GM12878 (cell line): Measurements from ENCODE around the gene METTL4. TPM values are rescaled to one million over a fixed set of nuclear protein-coding genes. Genes with fewer than 3 reads are reported as not detected.

Source experiments
- ATAC-seq: fragments of 200-7000 bp; cut with Tn5 transposase; 3 replicates; pipeline ENCODE4 v1.9.1; 2020; ENCODE audit warnings: mild to moderate bottlenecking, moderate library complexity
- BruUV-seq: library from RNA; stranded (reverse); fragments of 400-500 nt; replicated peaks from 2 replicates; lab custom pipeline; 2021; lab: Mats Ljungman, UMichigan
- CTCF ChIA-PET: fragments of 300-600 bp; sonication (Branson Sonifier 250); formaldehyde crosslinking; extraction: SDS; loops from one replicate; lab custom pipeline; 2021; ENCODE audit warnings: inconsistent platforms; lab: Yijun Ruan, JAX
- POLR2A ChIA-PET: fragments of 350-600 bp; formaldehyde crosslinking; extraction: SDS; loops from one replicate; lab custom pipeline; 2021; ENCODE audit warnings: inconsistent platforms; lab: Charles Lee
- RAD21 ChIA-PET: fragments of 300-600 bp; sonication (Branson Sonifier 250); formaldehyde crosslinking; loops from one replicate; lab custom pipeline; 2023; ENCODE audit warnings: antibody characterized with exemption; ENCODE audit not compliant: unreplicated experiment; lab: Charles Lee
- SMC1A ChIA-PET: fragments of 300-600 bp; sonication (Branson Sonifier 250); formaldehyde crosslinking; loops from one replicate; lab custom pipeline; 2023; ENCODE audit not compliant: unreplicated experiment, uncharacterized antibody; lab: Charles Lee
- DNase-seq: peaks from one replicate; pipeline ENCODE4 v3.0.0-alpha.2; 2011; ENCODE audit warnings: low read depth, low spot score
- FAIRE-seq: peaks from 3 replicates; lab custom pipeline; 2011; peaks lifted over from hg19 to GRCh38; lab: Jason Lieb, UNC
- H2AFZ ChIP-seq: 2 replicates; pipeline ENCODE4 v1.6.0; 2011; ENCODE audit warnings: low read depth, low read length, control low read depth; ENCODE audit not compliant: control insufficient read depth
- H3K27ac ChIP-seq: 2 replicates; pipeline ENCODE4 v1.5.1; 2011; ENCODE audit warnings: control low read depth; ENCODE audit not compliant: control insufficient read depth, insufficient read depth
- H3K27me3 ChIP-seq, 2 experiments: replicated peaks in 1 of 2; 2 replicates each; pipeline versions ENCODE4 v1.6.0 to v1.6.1; 2011; ENCODE audit warnings: low read length in 1 of 2; ENCODE audit not compliant: control insufficient read depth in 2 of 2, insufficient read depth in 2 of 2
- H3K36me3 ChIP-seq, 2 experiments: 2 replicates each; pipeline ENCODE4 v1.5.1; 2011; ENCODE audit warnings: low read length in 1 of 2; ENCODE audit not compliant: control insufficient read depth in 2 of 2, insufficient read depth in 2 of 2
- H3K4me1 ChIP-seq: 2 replicates; pipeline ENCODE4 v1.6.1; 2011; ENCODE audit warnings: mild to moderate bottlenecking, low read length, moderate library complexity, mixed read lengths; ENCODE audit not compliant: control insufficient read depth, insufficient read depth
- H3K4me2 ChIP-seq: 2 replicates; pipeline ENCODE4 v1.6.0; 2011; ENCODE audit warnings: control low read depth; ENCODE audit not compliant: control insufficient read depth, insufficient read depth
- H3K4me3 ChIP-seq: fragments of 200-600 bp; sonication (generic); 2 replicates; pipeline ENCODE4 v1.5.1; 2016
- H3K79me2 ChIP-seq: 2 replicates; pipeline ENCODE4 v1.6.0; 2011; ENCODE audit warnings: low read length; ENCODE audit not compliant: control insufficient read depth, insufficient read depth
- H3K9ac ChIP-seq: 2 replicates; pipeline ENCODE4 v1.8.0; 2011; ENCODE audit warnings: low read length, control low read depth, mixed read lengths; ENCODE audit not compliant: control insufficient read depth, insufficient read depth
- H3K9me3 ChIP-seq: replicated peaks from 3 replicates; pipeline ENCODE4 v1.5.1; 2011; ENCODE audit warnings: mild to moderate bottlenecking, low read length; ENCODE audit not compliant: control insufficient read depth, insufficient read depth
- H4K20me1 ChIP-seq: 2 replicates; pipeline ENCODE4 v1.6.0; 2011; ENCODE audit not compliant: control insufficient read depth, insufficient read depth
- BHLHE40 ChIP-seq, 2 experiments: fragments of 450-650 bp in 1 of 2; IDR thresholded peaks; 2 replicates each; pipeline ENCODE4 v1.6.1; 2011 to 2017; ENCODE audit warnings: low read depth in 2 of 2, borderline replicate concordance in 1 of 2, improper control_type of control experiment in 1 of 2, low read length in 1 of 2, mild to moderate bottlenecking in 1 of 2
- FOXM1 ChIP-seq: IDR thresholded peaks from 2 replicates; pipeline ENCODE4 v1.6.1; 2012; ENCODE audit warnings: low read depth, mild to moderate bottlenecking, inconsistent platforms, low read length, moderate library complexity
- HCFC1 ChIP-seq: fragments of 150-350 bp; IDR thresholded peaks from 2 replicates; pipeline ENCODE4 v1.6.1; 2014; ENCODE audit warnings: low read length
- JUND ChIP-seq: IDR thresholded peaks from 2 replicates; pipeline ENCODE4 v1.6.1; 2012; ENCODE audit warnings: low read depth, mild to moderate bottlenecking, low read length, improper control_type of control experiment, moderate library complexity
- LARP7 ChIP-seq: fragments of 450-650 bp; IDR thresholded peaks from 2 replicates; pipeline ENCODE4 v1.6.1; 2017; ENCODE audit warnings: mild to moderate bottlenecking
- MEF2B ChIP-seq: fragments of 450-650 bp; IDR thresholded peaks from 2 replicates; pipeline ENCODE4 v1.6.1; 2018; ENCODE audit warnings: mild to moderate bottlenecking, moderate library complexity; ENCODE audit not compliant: partially characterized antibody, poor library complexity, severe bottlenecking
- RUNX3 ChIP-seq: IDR thresholded peaks from 2 replicates; pipeline ENCODE4 v1.6.1; 2012; ENCODE audit warnings: low read length, inconsistent platforms
- TARDBP ChIP-seq: IDR thresholded peaks from 2 replicates; pipeline ENCODE4 v1.6.1; 2016; ENCODE audit warnings: borderline replicate concordance
- YY1 ChIP-seq: IDR thresholded peaks from 2 replicates; pipeline ENCODE4 v1.6.1; 2011; ENCODE audit warnings: low read depth, mild to moderate bottlenecking, low read length
- ZNF217 ChIP-seq: fragments of 450-650 bp; IDR thresholded peaks from 2 replicates; pipeline ENCODE4 v1.6.1; 2017; ENCODE audit warnings: antibody characterized with exemption, mild to moderate bottlenecking
- WGBS: methylation state at CpG from one replicate; pipeline ENCODE4 v1.1.6; 2016; ENCODE audit warnings: low lambda C conversion rate; ENCODE audit not compliant: insufficient replicate concordance, insufficient coverage; ENCODE audit errors: missing lambda C conversion rate; 5-methylcytosine and 5-hydroxymethylcytosine counted together
- in situ Hi-C: fragments of 300-500 bp; cut with MboI; formaldehyde crosslinking; loops from 9 replicates; pipeline ENCODE4 v1.14.3; 2018; ENCODE audit warnings: mixed read lengths
- intact Hi-C: fragments of 100-400 bp; cut with micrococcal nuclease; formaldehyde crosslinking; loops from one replicate; pipeline ENCODE4 v1.14.2; 2022; ENCODE audit not compliant: unreplicated experiment
- polyA plus RNA-seq, 11 experiments: library from polyadenylated mRNA; depleted of rRNA in 4 of 11; unstranded in 6 of 11; stranded (reverse) in 5 of 11; fragments of >200 nt; fragmentation: Nextera tagmentation in 4 of 11; fragmentation: Illumina TruSeq in 1 of 11; extraction: Ambion mirVana in 4 of 11; extraction: Trizol in 1 of 11; gene quantifications; 1 replicate in 1 of 11; 2 replicates in 10 of 11; pipeline versions ENCODE4 v1.2.1 to v1.2.3, GENCODE V29; 2011 to 2016; ENCODE audit warnings: inconsistent platforms in 2 of 11, missing spikeins in 2 of 11, low read depth in 1 of 11
- total RNA-seq, 4 experiments: library from RNA; depleted of rRNA in 3 of 4; stranded (reverse); fragments of >200 nt in 3 of 4; fragmentation: Illumina TruSeq in 1 of 4; extraction: Trizol in 1 of 4; gene quantifications; 2 replicates each; pipeline versions ENCODE4 v1.2.1 to v1.2.3, GENCODE V29; 2013 to 2021
- TF ChIP-seq, protein P1 (sequence below): fragments of 450-650 bp; IDR thresholded peaks from 2 replicates; pipeline ENCODE4 v1.6.1; 2017; ENCODE audit warnings: mild to moderate bottlenecking, moderate library complexity
- TF ChIP-seq, protein P2 (sequence below): fragments of 450-650 bp; IDR thresholded peaks from 2 replicates; pipeline ENCODE4 v1.6.1; 2016; ENCODE audit warnings: mild to moderate bottlenecking
- TF ChIP-seq, protein P3 (sequence below): IDR thresholded peaks from 2 replicates; pipeline ENCODE4 v1.6.1; 2012; ENCODE audit warnings: improper control_type of control experiment, low read depth, low read length; ENCODE audit not compliant: insufficient replicate concordance

METTL4 gene
- total and polyA plus RNA-seq, 10 of the 15 experiments (the other 5 are each of a cell fraction or from before 2014, with no cell fraction given) = 4.9 to 15.2 (median 12.3) TPM

DNA sequence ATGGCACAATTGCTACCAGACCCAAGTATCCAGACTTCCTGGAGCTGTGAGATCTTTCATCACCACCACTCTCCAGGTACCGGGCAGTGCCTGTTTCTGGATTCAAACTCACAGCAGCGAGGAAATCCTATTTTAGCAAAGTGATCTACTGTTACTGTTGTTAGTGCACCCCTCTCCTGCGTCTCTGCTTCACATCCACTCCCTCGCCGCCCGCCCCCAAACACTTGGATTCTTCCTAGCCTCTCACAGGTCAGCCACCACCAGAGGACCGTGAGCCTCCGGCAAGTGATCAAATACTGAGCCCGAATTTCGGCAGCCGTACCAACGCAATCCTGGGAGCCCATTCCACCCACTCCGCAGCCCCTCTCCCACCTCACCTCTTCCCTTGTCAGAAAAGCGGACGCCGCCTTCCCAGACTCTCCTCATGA lies 519 bp downstream of the METTL4 start:
- H3K9ac ChIP-seq = peak overlapping the region; percentile 97
- FAIRE-seq (no peak), DNase-seq (peak; percentile 20), ATAC-seq (peak; percentile 76)
- in situ Hi-C loops = no loop called here
- POLR2A ChIA-PET = interaction anchor here (0.9 to 2.0 kb wide), 3 partner anchors 66 to 89 kb away, joined by 3 to 10 read pairs (median 4); partner anchors contain the start of gene SMCHD1
- H3K79me2 ChIP-seq = peaks cover 67% of the 10 kb centered on the region
- RAD21 ChIA-PET = interaction anchor here (0.8 to 2.5 kb wide), 7 partner anchors 16 to 133 kb away, joined by 3 to 11 read pairs (median 3); no protein-coding TSS in a partner anchor
- H3K27me3 ChIP-seq = no peaks in the 10 kb centered on the region
- H3K27ac ChIP-seq = peak overlapping the region; percentile 100
- BruUV-seq = TSS peak; percentile 85
- peak overlapping the region; percentile 64 for H3K4me2 ChIP-seq
- intact Hi-C loops = loop anchor here (5.0 kb wide), 1 partner anchor 677 kb away; the partner anchor contains the start of gene MYL12A
- no peaks in the 10 kb centered on the region for H3K9me3 ChIP-seq
- H3K36me3 ChIP-seq = peaks cover 4 to 7% of the 10 kb centered on the region in 2 experiments; a peak in 3 of 4 replicates
- CTCF ChIA-PET = interaction anchor here (0.5 to 2.7 kb wide), 6 partner anchors 18 to 434 kb away, joined by 3 to 16 read pairs (median 4); no protein-coding TSS in a partner anchor
- H4K20me1 ChIP-seq = no peaks in the 10 kb centered on the region
- peak overlapping the region; percentile 100 for H2AFZ ChIP-seq
- H3K4me3 ChIP-seq = peak overlapping the region; percentile 82
- SMC1A ChIA-PET = interaction anchor here (1.1 to 1.9 kb wide), 6 partner anchors 17 to 110 kb away, joined by 3 to 7 read pairs (median 4); partner anchors contain the start of gene SMCHD1
- WGBS = under 1% methylated on average over 16 of the region's 16 CpGs
- peaks cover 5% of the 10 kb centered on the region for H3K4me1 ChIP-seq
- TF ChIP-seq YY1 (no peak), TARDBP (no peak), BHLHE40 (IDR thresholded peaks at IDR 0.05; ENCODE audit: borderline replicate concordance in 1 of 2, low read depth in 2 of 2, low read length in 1 of 2) (peak in 1 of 2 experiments; percentile 19; a peak in 1 of 4 replicates), MEF2B (no peak), HCFC1 (no peak), LARP7 (peak; percentile 13; the same call in 1 of the 2 replicates), RUNX3 (no peak), JUND (peak; percentile 31; the same call in 1 of the 2 replicates), FOXM1 (no peak), ZNF217 (no peak)
- TF ChIP-seq, protein P1, sequence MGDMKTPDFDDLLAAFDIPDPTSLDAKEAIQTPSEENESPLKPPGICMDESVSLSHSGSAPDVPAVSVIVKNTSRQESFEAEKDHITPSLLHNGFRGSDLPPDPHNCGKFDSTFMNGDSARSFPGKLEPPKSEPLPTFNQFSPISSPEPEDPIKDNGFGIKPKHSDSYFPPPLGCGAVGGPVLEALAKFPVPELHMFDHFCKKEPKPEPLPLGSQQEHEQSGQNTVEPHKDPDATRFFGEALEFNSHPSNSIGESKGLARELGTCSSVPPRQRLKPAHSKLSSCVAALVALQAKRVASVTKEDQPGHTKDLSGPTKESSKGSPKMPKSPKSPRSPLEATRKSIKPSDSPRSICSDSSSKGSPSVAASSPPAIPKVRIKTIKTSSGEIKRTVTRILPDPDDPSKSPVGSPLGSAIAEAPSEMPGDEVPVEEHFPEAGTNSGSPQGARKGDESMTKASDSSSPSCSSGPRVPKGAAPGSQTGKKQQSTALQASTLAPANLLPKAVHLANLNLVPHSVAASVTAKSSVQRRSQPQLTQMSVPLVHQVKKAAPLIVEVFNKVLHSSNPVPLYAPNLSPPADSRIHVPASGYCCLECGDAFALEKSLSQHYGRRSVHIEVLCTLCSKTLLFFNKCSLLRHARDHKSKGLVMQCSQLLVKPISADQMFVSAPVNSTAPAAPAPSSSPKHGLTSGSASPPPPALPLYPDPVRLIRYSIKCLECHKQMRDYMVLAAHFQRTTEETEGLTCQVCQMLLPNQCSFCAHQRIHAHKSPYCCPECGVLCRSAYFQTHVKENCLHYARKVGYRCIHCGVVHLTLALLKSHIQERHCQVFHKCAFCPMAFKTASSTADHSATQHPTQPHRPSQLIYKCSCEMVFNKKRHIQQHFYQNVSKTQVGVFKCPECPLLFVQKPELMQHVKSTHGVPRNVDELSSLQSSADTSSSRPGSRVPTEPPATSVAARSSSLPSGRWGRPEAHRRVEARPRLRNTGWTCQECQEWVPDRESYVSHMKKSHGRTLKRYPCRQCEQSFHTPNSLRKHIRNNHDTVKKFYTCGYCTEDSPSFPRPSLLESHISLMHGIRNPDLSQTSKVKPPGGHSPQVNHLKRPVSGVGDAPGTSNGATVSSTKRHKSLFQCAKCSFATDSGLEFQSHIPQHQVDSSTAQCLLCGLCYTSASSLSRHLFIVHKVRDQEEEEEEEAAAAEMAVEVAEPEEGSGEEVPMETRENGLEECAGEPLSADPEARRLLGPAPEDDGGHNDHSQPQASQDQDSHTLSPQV = no peak
- TF ChIP-seq, protein P2, sequence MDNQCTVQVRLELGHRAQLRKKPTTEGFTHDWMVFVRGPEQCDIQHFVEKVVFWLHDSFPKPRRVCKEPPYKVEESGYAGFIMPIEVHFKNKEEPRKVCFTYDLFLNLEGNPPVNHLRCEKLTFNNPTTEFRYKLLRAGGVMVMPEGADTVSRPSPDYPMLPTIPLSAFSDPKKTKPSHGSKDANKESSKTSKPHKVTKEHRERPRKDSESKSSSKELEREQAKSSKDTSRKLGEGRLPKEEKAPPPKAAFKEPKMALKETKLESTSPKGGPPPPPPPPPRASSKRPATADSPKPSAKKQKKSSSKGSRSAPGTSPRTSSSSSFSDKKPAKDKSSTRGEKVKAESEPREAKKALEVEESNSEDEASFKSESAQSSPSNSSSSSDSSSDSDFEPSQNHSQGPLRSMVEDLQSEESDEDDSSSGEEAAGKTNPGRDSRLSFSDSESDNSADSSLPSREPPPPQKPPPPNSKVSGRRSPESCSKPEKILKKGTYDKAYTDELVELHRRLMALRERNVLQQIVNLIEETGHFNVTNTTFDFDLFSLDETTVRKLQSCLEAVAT = no peak; the same call in 1 of the 2 replicates
- TF ChIP-seq, protein P3, sequence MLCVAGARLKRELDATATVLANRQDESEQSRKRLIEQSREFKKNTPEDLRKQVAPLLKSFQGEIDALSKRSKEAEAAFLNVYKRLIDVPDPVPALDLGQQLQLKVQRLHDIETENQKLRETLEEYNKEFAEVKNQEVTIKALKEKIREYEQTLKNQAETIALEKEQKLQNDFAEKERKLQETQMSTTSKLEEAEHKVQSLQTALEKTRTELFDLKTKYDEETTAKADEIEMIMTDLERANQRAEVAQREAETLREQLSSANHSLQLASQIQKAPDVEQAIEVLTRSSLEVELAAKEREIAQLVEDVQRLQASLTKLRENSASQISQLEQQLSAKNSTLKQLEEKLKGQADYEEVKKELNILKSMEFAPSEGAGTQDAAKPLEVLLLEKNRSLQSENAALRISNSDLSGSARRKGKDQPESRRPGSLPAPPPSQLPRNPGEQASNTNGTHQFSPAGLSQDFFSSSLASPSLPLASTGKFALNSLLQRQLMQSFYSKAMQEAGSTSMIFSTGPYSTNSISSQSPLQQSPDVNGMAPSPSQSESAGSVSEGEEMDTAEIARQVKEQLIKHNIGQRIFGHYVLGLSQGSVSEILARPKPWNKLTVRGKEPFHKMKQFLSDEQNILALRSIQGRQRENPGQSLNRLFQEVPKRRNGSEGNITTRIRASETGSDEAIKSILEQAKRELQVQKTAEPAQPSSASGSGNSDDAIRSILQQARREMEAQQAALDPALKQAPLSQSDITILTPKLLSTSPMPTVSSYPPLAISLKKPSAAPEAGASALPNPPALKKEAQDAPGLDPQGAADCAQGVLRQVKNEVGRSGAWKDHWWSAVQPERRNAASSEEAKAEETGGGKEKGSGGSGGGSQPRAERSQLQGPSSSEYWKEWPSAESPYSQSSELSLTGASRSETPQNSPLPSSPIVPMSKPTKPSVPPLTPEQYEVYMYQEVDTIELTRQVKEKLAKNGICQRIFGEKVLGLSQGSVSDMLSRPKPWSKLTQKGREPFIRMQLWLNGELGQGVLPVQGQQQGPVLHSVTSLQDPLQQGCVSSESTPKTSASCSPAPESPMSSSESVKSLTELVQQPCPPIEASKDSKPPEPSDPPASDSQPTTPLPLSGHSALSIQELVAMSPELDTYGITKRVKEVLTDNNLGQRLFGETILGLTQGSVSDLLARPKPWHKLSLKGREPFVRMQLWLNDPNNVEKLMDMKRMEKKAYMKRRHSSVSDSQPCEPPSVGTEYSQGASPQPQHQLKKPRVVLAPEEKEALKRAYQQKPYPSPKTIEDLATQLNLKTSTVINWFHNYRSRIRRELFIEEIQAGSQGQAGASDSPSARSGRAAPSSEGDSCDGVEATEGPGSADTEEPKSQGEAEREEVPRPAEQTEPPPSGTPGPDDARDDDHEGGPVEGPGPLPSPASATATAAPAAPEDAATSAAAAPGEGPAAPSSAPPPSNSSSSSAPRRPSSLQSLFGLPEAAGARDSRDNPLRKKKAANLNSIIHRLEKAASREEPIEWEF = no peak
